HG03097 (cell line): ENCODE measurements around the gene CAMK2G.

Source experiments
- ATAC-seq: cut with Tn5 transposase; IDR thresholded peaks from one replicate; pipeline ENCODE4 v1.9.1; 2021; ENCODE audit not compliant: unreplicated experiment, low FRiP score

The CAMK2G gene

GRCh38 chr10:73884017-73884416, 9.7 kb upstream of the CAMK2G start:
- no peak for ATAC-seq

- no peak for ATAC-seq
Measured at GRCh38 chr10:73881221-73881919, 7.0 kb upstream of the CAMK2G start.

- ATAC-seq, result peak; percentile 64
Measured at GRCh38 chr10:73879296-73880173, 5.2 kb upstream of the CAMK2G start.

- no peak for ATAC-seq
Measured at GRCh38 chr10:73878365-73878764, 4.0 kb upstream of the CAMK2G start.

- no peak for ATAC-seq
Measured at GRCh38 chr10:73877533-73878160, 3.3 kb upstream of the CAMK2G start.

GRCh38 chr10:73876971-73877370, 2.6 kb upstream of the CAMK2G start:
- no peak for ATAC-seq

- ATAC-seq, result no peak
Measured at GRCh38 chr10:73876566-73876965, 2.2 kb upstream of the CAMK2G start.

- no peak for ATAC-seq
Measured at GRCh38 chr10:73876157-73876556, 1.8 kb upstream of the CAMK2G start.

- peak; percentile 30 for ATAC-seq
Measured at GRCh38 chr10:73875139-73875475, 752 bp upstream of the CAMK2G start.

GRCh38 chr10:73873838-73874215, 528 bp downstream of the CAMK2G start:
- ATAC-seq, result no peak

GRCh38 chr10:73873142-73873837, 1.1 kb downstream of the CAMK2G start:
- ATAC-seq, result no peak

GRCh38 chr10:73872190-73872710, 2.1 kb downstream of the CAMK2G start:
- ATAC-seq, result no peak

GRCh38 chr10:73871295-73872189, 2.8 kb downstream of the CAMK2G start:
- ATAC-seq, result no peak

- ATAC-seq, result no peak
Measured at GRCh38 chr10:73868655-73869195, 5.6 kb downstream of the CAMK2G start.

GRCh38 chr10:73867871-73868631, 6.3 kb downstream of the CAMK2G start:
- ATAC-seq, result no peak

GRCh38 chr10:73867126-73867807, 7.1 kb downstream of the CAMK2G start:
- no peak for ATAC-seq

GRCh38 chr10:73866621-73867020, 7.7 kb downstream of the CAMK2G start:
- no peak for ATAC-seq
